OCI-LY7 (cell line): ENCODE measurements around the gene TMPRSS7.

Experiments used
- CTCF ChIP-seq: fragments of 200-600 bp; sonication (generic); conservative IDR thresholded peaks from 2 replicates; pipeline ENCODE4 v1.5.1; 2014; ENCODE audit warnings: mild to moderate bottlenecking, antibody characterized with exemption, low read length, moderate library complexity, mixed read lengths
- EZH2phosphoT487 ChIP-seq: fragments of 200-600 bp; sonication (generic); IDR thresholded peaks from 2 replicates; pipeline ENCODE4 v1.6.1; 2018; ENCODE audit warnings: low read depth, borderline replicate concordance, mild to moderate bottlenecking, mixed run types, antibody characterized with exemption, low read length, moderate library complexity, mixed read lengths

DNA sequence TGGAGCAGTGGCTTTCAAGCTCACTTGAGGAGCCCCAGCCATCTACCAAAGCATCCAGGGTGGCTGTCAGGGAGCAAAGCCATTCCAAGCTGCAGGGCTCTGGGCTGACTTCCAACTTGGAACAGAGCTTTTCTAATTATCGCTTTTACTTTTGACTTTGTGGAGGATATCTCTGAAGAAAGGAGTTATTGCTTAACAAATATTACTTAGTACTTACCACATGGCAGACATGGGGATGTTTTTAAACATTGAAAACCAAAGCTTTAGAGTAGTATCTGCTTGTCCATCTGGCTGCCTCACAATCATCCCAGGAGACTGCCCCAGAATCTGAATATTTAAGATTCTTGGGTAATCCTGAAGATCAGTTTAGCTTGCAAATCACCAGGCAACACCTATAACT is 26.9 kb upstream of the TMPRSS7 start:
- TF ChIP-seq CTCF (no peak), EZH2phosphoT487 (no peak)
